SK-N-SH (cell line): ENCODE measurements around the gene ZBTB47. TPM values are rescaled to one million over a fixed set of nuclear protein-coding genes. Genes with fewer than 3 reads are reported as not detected.

ENCODE experiments used
- CTCF ChIA-PET: fragments of 300-600, 350-600 bp; formaldehyde crosslinking; extraction: SDS; loops from one replicate; lab custom pipeline; 2021; lab: Yijun Ruan, JAX
- POLR2A ChIA-PET: fragments of 350-600 bp; sonication (Branson Sonifier 250); formaldehyde crosslinking; extraction: SDS; loops from one replicate; lab custom pipeline; 2020; ENCODE audit warnings: antibody characterized with exemption, inconsistent platforms; lab: Yijun Ruan, JAX
- DNase-seq: peaks from one replicate; pipeline ENCODE4 v3.0.0; 2012
- H2AFZ ChIP-seq: fragments of 200-600 bp; sonication (generic); 2 replicates; pipeline ENCODE4 v1.8.1; 2016; ENCODE audit warnings: antibody characterized with exemption, mild to moderate bottlenecking, low read depth
- H3F3A ChIP-seq: fragments of 200-600 bp; sonication (generic); replicated peaks from 2 replicates; pipeline ENCODE3; 2016; ENCODE audit warnings: antibody characterized with exemption, mild to moderate bottlenecking; ENCODE audit not compliant: insufficient read depth
- H3K27ac ChIP-seq, 2 experiments: fragments of 200-500 bp in 1 of 2; fragments of 200-600 bp in 1 of 2; sonication (Bioruptor generic) in 1 of 2; sonication (generic), shearing (Covaris generic) in 1 of 2; 2 replicates each; pipeline versions ENCODE4 v1.5.1 to v1.6.1; 2014 to 2016; ENCODE audit warnings: low read depth in 2 of 2, inconsistent platforms in 1 of 2, low read length in 1 of 2, mild to moderate bottlenecking in 1 of 2, mixed read lengths in 1 of 2
- H3K27me3 ChIP-seq: fragments of 200-600 bp; sonication (generic), shearing (Covaris generic); 2 replicates; pipeline ENCODE4 v1.6.1; 2016; ENCODE audit warnings: mixed run types; ENCODE audit not compliant: insufficient read depth
- H3K36me3 ChIP-seq, 2 experiments: fragments of 200-500 bp in 1 of 2; fragments of 200-600 bp in 1 of 2; sonication (Bioruptor generic) in 1 of 2; sonication (generic) in 1 of 2; replicated peaks in 1 of 2; 2 replicates each; pipeline versions ENCODE3 to v1.5.1; 2014 to 2016; ENCODE audit warnings: low read length in 1 of 2, mild to moderate bottlenecking in 1 of 2; ENCODE audit not compliant: insufficient read depth in 2 of 2, control insufficient read depth in 1 of 2
- H3K4me1 ChIP-seq, 2 experiments: fragments of 200-500 bp in 1 of 2; fragments of 200-600 bp in 1 of 2; sonication (Bioruptor generic) in 1 of 2; sonication (generic), shearing (Covaris generic) in 1 of 2; 2 replicates each; pipeline versions ENCODE4 v1.5.1 to v1.6.1; 2014 to 2016; ENCODE audit warnings: low read depth in 1 of 2, low read length in 1 of 2, mixed run types in 1 of 2; ENCODE audit not compliant: insufficient read depth in 2 of 2, control insufficient read depth in 1 of 2
- H3K4me2 ChIP-seq: fragments of 200-600 bp; sonication (generic), shearing (Covaris generic); 2 replicates; pipeline ENCODE4 v1.6.1; 2017; ENCODE audit warnings: mixed run types
- H3K4me3 ChIP-seq, 2 experiments: fragments of 200-500 bp in 1 of 2; fragments of 200-600 bp in 1 of 2; sonication (Bioruptor generic) in 1 of 2; sonication (generic), shearing (Covaris generic) in 1 of 2; 2 replicates each; pipeline versions ENCODE4 v1.5.1 to v1.8.1; 2014 to 2016; ENCODE audit warnings: low read depth in 2 of 2, inconsistent platforms in 1 of 2, low read length in 1 of 2, mild to moderate bottlenecking in 1 of 2, mixed read lengths in 1 of 2, moderate library complexity in 1 of 2
- H3K79me2 ChIP-seq: fragments of 200-600 bp; sonication (generic); 2 replicates; pipeline ENCODE4 v1.8.1; 2017; ENCODE audit warnings: mild to moderate bottlenecking; ENCODE audit not compliant: insufficient read depth
- H3K9ac ChIP-seq: fragments of 200-600 bp; sonication (generic); 2 replicates; pipeline ENCODE4 v1.6.1; 2017; ENCODE audit warnings: mixed run types
- H3K9me2 ChIP-seq: fragments of 200-600 bp; sonication (generic); 2 replicates; pipeline ENCODE4 v1.6.1; 2017; ENCODE audit warnings: mixed run types
- H3K9me3 ChIP-seq: fragments of 200-600 bp; sonication (generic); 2 replicates; pipeline ENCODE4 v1.6.1; 2017; ENCODE audit warnings: mixed run types, mild to moderate bottlenecking, moderate library complexity
- H4K20me1 ChIP-seq: fragments of 200-600 bp; sonication (generic); 2 replicates; pipeline ENCODE4 v1.6.1; 2017; ENCODE audit warnings: mild to moderate bottlenecking, mixed run types; ENCODE audit not compliant: insufficient read depth
- CHD2 ChIP-seq: fragments of 150-350 bp; IDR thresholded peaks from 2 replicates; pipeline ENCODE4 v1.6.1; 2018; ENCODE audit warnings: low read length; ENCODE audit not compliant: partially characterized antibody
- EP300 ChIP-seq, 2 experiments: IDR thresholded peaks; 2 replicates each; pipeline versions ENCODE4 v1.4.0 to v1.6.1; 2012; ENCODE audit warnings: borderline replicate concordance in 1 of 2, low read depth in 1 of 2, low read length in 1 of 2
- FOSL2 ChIP-seq: IDR thresholded peaks from 2 replicates; pipeline ENCODE4 v1.4.0; 2012; ENCODE audit warnings: low read depth, mild to moderate bottlenecking, moderate library complexity, borderline replicate concordance
- FOXM1 ChIP-seq: IDR thresholded peaks from 2 replicates; pipeline ENCODE4 v1.4.0; 2012; ENCODE audit warnings: low read depth, mild to moderate bottlenecking
- GATA2 ChIP-seq: sonication (generic); formaldehyde crosslinking; IDR thresholded peaks from 2 replicates; pipeline ENCODE4 v1.5.0; 2020; ENCODE audit warnings: mild to moderate bottlenecking, missing genetic modification reagents
- JUND ChIP-seq: IDR thresholded peaks from 2 replicates; pipeline ENCODE4 v1.4.0; 2012
- MXI1 ChIP-seq: IDR thresholded peaks from 2 replicates; pipeline ENCODE4 v1.6.1; 2012; ENCODE audit warnings: mild to moderate bottlenecking, low read depth, low read length, improper control_type of control experiment
- NFIC ChIP-seq: IDR thresholded peaks from 2 replicates; pipeline ENCODE4 v1.4.0; 2012; ENCODE audit warnings: borderline replicate concordance
- POLR2AphosphoS5 ChIP-seq: IDR thresholded peaks from 2 replicates; pipeline ENCODE4 v1.6.1; 2012; ENCODE audit warnings: low read depth, low read length
- RFX5 ChIP-seq: IDR thresholded peaks from 2 replicates; pipeline ENCODE4 v1.6.1; 2012; ENCODE audit warnings: mild to moderate bottlenecking, improper control_type of control experiment, low read length
- RXRA ChIP-seq: IDR thresholded peaks from 2 replicates; pipeline ENCODE4 v1.4.0; 2012; ENCODE audit warnings: low read depth, mild to moderate bottlenecking, borderline replicate concordance
- SMC3 ChIP-seq: IDR thresholded peaks from 2 replicates; pipeline ENCODE4 v1.6.1; 2012; ENCODE audit warnings: low read depth, low read length, improper control_type of control experiment
- TAF1 ChIP-seq: IDR thresholded peaks from 2 replicates; pipeline ENCODE4 v1.6.1; 2012; ENCODE audit warnings: low read depth, mild to moderate bottlenecking, low read length, moderate library complexity, borderline replicate concordance
- WGBS: methylation state at CpG from one replicate; pipeline ENCODE4 v1.1.6; 2017; ENCODE audit warnings: low lambda C conversion rate; 5-methylcytosine and 5-hydroxymethylcytosine counted together
- polyA plus RNA-seq, 3 experiments: library from polyadenylated mRNA; depleted of rRNA; stranded (reverse); fragments of >200 nt; gene quantifications; 2 replicates each; pipeline ENCODE4 v1.2.3, GENCODE V29; 2012
- TF ChIP-seq, protein P1 (sequence below): fragments of 150-350 bp; IDR thresholded peaks from 2 replicates; pipeline ENCODE4 v1.6.1; 2017; ENCODE audit warnings: antibody characterized with exemption, low read length, low read depth, borderline replicate concordance
- TF ChIP-seq, protein P2 (sequence below): IDR thresholded peaks from 2 replicates; pipeline ENCODE4; 2012
- TF ChIP-seq, protein P3 (sequence below): IDR thresholded peaks from 2 replicates; pipeline ENCODE4 v1.6.1; 2012; ENCODE audit warnings: mild to moderate bottlenecking, low read depth, low read length, moderate library complexity
- TF ChIP-seq, protein P4 (sequence below): IDR thresholded peaks from 2 replicates; pipeline ENCODE4 v1.4.0; 2012; ENCODE audit warnings: low read depth, borderline replicate concordance
- TF ChIP-seq, protein P5 (sequence below): IDR thresholded peaks from 2 replicates; pipeline ENCODE4 v1.4.0; 2012; ENCODE audit warnings: low read depth, borderline replicate concordance

ZBTB47 gene
- polyA plus RNA-seq, 1 of the 3 experiments (the other 2 are of a cell fraction) = 9.9 TPM

DNA sequence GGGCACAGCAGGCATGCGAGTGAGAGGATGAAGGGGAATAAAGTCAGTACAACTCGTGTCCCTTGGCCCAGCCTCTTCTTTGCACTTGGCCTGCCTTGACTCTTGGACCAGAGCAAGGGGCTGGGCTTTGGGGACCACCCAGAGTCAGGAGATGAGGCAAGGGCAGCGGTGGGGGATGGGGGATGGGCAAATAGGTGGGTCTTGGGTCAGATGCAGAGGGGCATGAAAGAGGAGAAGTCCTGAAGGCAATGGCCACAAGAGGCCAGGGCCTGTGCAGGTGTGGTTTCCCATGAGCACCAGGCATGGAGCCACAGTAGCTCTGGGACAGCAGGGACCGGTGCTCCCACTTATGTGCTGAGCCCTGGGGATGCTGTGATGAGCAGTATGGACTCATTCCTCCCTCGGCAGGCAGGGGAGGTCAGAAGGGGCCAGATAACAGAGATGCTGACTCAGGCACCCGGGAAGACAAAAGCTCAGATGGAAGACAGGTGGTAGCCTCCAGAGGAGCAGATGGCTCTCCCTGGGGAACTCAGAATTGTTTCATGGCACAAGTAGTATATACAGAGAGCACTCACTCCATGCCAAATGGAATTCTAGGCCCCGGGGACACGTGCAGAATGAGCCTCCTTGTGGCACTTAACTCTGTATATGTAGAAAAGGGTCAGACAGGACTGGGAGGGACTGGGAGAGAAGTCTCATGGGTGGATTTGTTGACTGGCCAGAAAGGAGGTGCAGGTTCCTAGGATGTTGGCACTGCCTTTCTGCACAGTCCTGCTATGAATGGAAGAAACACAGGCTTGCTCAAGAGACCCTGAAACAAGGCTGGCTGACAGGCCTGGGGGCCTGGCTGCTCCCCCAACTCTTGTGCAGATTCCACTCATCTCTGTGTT, 14.3 kb downstream of the ZBTB47 start:
- POLR2A ChIA-PET = no interaction called here
- peak; percentile 32 for DNase-seq
- Histone ChIP-seq H3K36me3 (peaks cover 0 to 4% of the 10 kb centered on the region in 2 experiments), H3K27ac (no peak overlapping the region), H3K4me3 (no peak overlapping the region), H3K9me2 (no peaks in the 10 kb centered on the region), H3K27me3 (no peaks in the 10 kb centered on the region), H3K9ac (no peak overlapping the region)
- TF ChIP-seq NFIC = no peak
- no peak for TF ChIP-seq RFX5
- 0 out of 2 replicates have a peak, but pooled peaks have one; percentile 9 for TF ChIP-seq POLR2AphosphoS5
- TF ChIP-seq, protein P1, sequence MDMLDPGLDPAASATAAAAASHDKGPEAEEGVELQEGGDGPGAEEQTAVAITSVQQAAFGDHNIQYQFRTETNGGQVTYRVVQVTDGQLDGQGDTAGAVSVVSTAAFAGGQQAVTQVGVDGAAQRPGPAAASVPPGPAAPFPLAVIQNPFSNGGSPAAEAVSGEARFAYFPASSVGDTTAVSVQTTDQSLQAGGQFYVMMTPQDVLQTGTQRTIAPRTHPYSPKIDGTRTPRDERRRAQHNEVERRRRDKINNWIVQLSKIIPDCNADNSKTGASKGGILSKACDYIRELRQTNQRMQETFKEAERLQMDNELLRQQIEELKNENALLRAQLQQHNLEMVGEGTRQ = no peak
- TF ChIP-seq, protein P2, sequence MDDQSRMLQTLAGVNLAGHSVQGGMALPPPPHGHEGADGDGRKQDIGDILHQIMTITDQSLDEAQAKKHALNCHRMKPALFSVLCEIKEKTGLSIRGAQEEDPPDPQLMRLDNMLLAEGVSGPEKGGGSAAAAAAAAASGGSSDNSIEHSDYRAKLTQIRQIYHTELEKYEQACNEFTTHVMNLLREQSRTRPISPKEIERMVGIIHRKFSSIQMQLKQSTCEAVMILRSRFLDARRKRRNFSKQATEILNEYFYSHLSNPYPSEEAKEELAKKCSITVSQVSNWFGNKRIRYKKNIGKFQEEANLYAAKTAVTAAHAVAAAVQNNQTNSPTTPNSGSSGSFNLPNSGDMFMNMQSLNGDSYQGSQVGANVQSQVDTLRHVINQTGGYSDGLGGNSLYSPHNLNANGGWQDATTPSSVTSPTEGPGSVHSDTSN = 0 out of 2 replicates have a peak, but pooled peaks have one; percentile 4
- TF ChIP-seq, all 33 proteins: peak for 2
- Histone ChIP-seq H3K4me2 (no peak overlapping the region), H3F3A (no peaks in the 10 kb centered on the region), H3K79me2 (no peaks in the 10 kb centered on the region), H4K20me1 (no peaks in the 10 kb centered on the region), H3K9me3 (no peaks in the 10 kb centered on the region), H3K4me1 (peaks cover 0 to 14% of the 10 kb centered on the region in 2 experiments; a peak in 1 of 4 replicates), H2AFZ (no peak overlapping the region)
- WGBS = 39% methylated on average over 7 of the region's 8 CpGs
- CTCF ChIA-PET = interaction anchor here (1.0 kb wide), 1 partner anchor 119 kb away, joined by 3 read pairs; no protein-coding TSS in a partner anchor

DNA sequence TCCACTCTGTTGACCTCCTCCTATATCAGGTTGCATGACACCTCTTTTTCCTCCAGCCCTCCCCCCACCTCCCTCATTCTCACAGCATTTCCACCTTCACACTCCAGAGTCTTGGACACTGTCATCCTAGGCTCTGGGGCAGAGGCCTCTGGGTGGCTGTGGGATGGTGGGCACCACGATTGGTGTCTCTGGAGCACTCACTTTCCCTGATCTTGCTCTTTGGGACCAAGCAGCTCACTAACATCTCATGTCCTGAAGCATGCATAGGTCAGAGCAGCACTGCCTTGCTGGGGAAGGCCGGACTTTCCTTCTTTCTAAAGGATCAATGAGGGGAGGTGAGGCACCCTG, 14.9 kb downstream of the ZBTB47 start:
- ChIA-PET CTCF (interaction anchor here (1.0 kb wide), 1 partner anchor 120 kb away, joined by 3 read pairs; no protein-coding TSS in a partner anchor), POLR2A (no interaction called here)
- Histone ChIP-seq H2AFZ (no peak overlapping the region), H3K27ac (no peak overlapping the region), H3K79me2 (no peaks in the 10 kb centered on the region), H3K4me3 (no peak overlapping the region), H3K27me3 (no peaks in the 10 kb centered on the region), H4K20me1 (no peaks in the 10 kb centered on the region), H3K4me1 (peaks cover 0 to 14% of the 10 kb centered on the region in 2 experiments; a peak in 1 of 4 replicates), H3K9ac (no peak overlapping the region), H3K36me3 (no peaks in the 10 kb centered on the region), H3F3A (no peaks in the 10 kb centered on the region), H3K9me3 (no peaks in the 10 kb centered on the region), H3K9me2 (no peaks in the 10 kb centered on the region), H3K4me2 (no peak overlapping the region)
- DNase-seq = no peak
- 92% methylated on average over 1 of the region's 2 CpGs for WGBS
- TF ChIP-seq, protein P3, sequence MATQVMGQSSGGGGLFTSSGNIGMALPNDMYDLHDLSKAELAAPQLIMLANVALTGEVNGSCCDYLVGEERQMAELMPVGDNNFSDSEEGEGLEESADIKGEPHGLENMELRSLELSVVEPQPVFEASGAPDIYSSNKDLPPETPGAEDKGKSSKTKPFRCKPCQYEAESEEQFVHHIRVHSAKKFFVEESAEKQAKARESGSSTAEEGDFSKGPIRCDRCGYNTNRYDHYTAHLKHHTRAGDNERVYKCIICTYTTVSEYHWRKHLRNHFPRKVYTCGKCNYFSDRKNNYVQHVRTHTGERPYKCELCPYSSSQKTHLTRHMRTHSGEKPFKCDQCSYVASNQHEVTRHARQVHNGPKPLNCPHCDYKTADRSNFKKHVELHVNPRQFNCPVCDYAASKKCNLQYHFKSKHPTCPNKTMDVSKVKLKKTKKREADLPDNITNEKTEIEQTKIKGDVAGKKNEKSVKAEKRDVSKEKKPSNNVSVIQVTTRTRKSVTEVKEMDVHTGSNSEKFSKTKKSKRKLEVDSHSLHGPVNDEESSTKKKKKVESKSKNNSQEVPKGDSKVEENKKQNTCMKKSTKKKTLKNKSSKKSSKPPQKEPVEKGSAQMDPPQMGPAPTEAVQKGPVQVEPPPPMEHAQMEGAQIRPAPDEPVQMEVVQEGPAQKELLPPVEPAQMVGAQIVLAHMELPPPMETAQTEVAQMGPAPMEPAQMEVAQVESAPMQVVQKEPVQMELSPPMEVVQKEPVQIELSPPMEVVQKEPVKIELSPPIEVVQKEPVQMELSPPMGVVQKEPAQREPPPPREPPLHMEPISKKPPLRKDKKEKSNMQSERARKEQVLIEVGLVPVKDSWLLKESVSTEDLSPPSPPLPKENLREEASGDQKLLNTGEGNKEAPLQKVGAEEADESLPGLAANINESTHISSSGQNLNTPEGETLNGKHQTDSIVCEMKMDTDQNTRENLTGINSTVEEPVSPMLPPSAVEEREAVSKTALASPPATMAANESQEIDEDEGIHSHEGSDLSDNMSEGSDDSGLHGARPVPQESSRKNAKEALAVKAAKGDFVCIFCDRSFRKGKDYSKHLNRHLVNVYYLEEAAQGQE = no peak
- TF ChIP-seq, protein P4, sequence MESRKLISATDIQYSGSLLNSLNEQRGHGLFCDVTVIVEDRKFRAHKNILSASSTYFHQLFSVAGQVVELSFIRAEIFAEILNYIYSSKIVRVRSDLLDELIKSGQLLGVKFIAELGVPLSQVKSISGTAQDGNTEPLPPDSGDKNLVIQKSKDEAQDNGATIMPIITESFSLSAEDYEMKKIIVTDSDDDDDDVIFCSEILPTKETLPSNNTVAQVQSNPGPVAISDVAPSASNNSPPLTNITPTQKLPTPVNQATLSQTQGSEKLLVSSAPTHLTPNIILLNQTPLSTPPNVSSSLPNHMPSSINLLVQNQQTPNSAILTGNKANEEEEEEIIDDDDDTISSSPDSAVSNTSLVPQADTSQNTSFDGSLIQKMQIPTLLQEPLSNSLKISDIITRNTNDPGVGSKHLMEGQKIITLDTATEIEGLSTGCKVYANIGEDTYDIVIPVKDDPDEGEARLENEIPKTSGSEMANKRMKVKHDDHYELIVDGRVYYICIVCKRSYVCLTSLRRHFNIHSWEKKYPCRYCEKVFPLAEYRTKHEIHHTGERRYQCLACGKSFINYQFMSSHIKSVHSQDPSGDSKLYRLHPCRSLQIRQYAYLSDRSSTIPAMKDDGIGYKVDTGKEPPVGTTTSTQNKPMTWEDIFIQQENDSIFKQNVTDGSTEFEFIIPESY = no peak
- TF ChIP-seq MXI1 (no peak), FOXM1 (no peak), CHD2 (no peak), EP300 (IDR thresholded peaks at IDR 0.05; ENCODE audit: borderline replicate concordance in 1 of 2, low read depth in 1 of 2, low read length in 1 of 2) (no peak), GATA2 (no peak), JUND (no peak), TAF1 (no peak), FOSL2 (no peak), RXRA (no peak), SMC3 (no peak)
- TF ChIP-seq, protein P5, sequence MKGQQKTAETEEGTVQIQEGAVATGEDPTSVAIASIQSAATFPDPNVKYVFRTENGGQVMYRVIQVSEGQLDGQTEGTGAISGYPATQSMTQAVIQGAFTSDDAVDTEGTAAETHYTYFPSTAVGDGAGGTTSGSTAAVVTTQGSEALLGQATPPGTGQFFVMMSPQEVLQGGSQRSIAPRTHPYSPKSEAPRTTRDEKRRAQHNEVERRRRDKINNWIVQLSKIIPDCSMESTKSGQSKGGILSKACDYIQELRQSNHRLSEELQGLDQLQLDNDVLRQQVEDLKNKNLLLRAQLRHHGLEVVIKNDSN = no peak
